COLO668 (cell line): ENCODE data around the gene KCNK13.
"Not testable (repeated sequence)": the region's sequence is repeated elsewhere in the genome, so short reads cannot be mapped to it uniquely, and the experiment has no call there.

Experiments
- DNase-seq: peaks from one replicate; lab custom pipeline; 2025; ENCODE audit not compliant: unreplicated experiment; lab: John Stamatoyannopoulos, UW

The KCNK13 gene

DNA sequence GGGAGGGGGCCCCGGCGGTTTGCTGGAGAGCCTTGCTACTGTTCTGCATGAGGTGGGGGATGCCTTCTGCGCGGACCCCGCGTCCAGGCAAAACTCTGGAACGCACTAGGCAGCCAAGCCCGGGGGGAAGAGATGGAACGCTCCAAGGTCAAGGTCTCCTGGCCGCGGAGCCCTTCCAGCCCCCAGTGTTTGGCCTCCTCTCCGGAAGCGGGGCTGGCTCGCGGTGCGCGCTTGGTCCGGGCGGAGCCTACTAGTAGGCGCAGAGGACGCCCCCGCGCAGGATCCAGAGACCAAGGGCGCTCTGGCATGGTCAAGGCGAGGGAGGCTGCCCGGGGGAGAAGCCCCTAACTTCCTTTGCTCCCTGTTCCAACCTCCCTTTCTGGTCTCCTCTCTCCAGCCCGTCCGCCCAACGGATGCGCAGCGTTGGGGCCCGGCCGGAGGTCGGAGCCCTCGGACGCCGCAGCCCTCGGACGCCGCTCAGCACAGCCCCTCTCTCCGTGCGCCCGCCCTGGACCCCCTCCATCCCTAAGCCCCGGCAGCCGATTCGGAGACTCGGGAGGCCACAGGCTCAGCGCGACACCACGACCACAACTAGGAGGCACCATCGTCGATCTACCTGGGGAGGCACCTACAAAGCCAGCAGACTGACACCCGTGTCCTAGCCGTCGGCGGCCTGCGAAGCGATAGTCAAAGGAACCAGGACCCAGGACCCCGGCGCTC is 669 bp upstream of the KCNK13 start:
- DNase-seq = peak; percentile 74

- DNase-seq = peak; percentile 88
Measured at GRCh38 chr14:90062127-90062794, 467 bp downstream of the KCNK13 start.

GRCh38 chr14:90062822-90063539 is 1.2 kb downstream of the KCNK13 start:
- no peak for DNase-seq

DNA sequence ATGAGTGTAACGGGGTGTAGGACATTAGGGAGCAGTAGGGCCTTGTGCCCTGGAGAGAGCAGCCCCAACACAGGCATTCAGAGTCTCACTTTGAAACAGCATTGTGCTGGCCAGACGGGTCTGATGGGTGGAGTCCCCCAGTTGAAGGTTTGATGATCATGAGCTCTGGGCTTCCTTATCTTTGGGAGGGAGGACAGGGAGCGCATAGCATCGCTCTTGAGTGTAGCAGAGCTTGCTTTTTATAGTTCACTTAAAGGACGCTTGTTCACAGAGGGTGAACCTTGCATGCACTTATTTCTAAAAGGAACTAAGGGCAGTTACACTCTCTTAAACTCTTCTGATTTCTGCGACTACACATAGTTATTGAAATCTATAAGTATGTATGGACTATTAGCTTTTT is 10.6 kb downstream of the KCNK13 start:
- DNase-seq = no peak

- no peak for DNase-seq
Measured at GRCh38 chr14:90079576-90079975, 17.8 kb downstream of the KCNK13 start.

DNA sequence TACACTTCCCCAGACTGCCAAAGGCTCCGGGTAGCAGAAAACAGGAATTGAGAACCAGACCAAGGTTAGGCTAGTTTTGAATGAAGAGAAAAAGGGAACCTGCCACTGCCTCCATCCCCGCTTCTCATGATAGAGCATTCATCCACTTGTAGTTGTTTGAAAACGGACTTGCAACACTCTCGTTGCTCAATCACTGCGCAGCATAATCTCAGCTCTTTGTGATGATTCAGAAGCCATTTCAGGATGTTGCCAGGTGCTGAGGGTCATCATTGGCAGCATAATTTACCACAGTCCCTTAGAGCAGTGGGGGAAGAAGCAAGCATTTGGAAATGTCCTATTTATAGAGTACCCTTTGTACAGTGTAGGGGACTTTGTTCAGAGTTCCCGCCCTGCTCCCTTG is 25.6 kb downstream of the KCNK13 start:
- no peak for DNase-seq

DNA sequence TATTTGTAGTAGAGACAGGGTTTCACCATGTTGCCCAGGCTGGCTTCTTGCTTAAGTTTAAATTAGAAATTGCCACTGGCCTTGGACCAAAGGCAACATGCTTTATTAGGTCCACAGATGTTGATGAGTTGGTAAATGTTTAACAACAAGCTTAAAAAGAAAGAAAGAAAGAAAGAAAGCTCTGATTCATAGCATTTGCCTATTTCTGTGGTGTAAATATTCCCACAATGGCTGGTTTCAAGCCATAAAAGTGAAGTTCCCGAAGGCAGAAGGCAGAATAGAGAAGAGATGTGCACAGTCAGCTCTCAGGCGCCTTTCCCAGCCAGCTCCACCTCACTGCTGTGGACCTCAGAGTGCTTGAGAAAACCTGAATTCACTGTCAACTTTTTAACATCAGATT is 26.4 kb downstream of the KCNK13 start:
- DNase-seq = no peak

DNA sequence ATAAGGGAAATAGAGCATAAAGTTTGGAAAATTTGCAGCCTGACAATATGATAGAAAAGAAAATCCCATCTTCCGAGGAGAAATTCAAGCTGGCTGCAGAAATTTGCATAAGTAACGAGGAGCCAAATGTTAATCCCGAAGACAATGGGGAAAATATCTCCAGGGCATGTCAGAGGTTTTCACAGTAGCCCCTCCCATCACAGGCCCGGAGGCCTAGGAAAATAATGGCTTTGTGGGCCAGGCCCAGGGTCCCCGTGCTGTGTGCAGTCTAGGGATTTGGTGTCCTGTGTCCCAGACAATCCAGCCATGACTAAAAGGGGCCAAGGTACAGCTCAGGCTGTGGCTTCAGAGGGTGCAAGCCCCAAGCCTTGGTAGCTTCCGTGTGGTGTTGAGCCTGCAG is 27.7 kb downstream of the KCNK13 start:
- DNase-seq = not testable (repeated sequence)

DNA sequence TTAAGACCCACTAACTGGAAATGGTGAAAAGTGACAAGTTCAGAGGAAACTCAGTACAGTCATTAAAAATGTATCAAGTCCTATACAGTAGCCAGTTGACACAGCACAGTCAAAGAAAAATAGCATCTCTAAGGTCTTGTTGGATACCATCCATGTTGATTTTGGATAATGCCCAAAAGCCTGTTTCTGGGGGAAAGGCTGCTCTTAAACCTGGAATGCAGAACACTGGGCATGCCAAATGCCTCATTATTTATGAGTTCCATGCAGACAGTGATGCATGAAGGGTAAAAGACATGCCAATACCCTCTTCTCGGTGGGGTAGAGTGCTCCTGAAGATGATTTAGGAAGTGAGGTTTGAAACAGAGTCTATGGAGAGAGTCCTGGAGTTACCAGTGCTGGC is 29.6 kb downstream of the KCNK13 start:
- DNase-seq = no peak

DNA sequence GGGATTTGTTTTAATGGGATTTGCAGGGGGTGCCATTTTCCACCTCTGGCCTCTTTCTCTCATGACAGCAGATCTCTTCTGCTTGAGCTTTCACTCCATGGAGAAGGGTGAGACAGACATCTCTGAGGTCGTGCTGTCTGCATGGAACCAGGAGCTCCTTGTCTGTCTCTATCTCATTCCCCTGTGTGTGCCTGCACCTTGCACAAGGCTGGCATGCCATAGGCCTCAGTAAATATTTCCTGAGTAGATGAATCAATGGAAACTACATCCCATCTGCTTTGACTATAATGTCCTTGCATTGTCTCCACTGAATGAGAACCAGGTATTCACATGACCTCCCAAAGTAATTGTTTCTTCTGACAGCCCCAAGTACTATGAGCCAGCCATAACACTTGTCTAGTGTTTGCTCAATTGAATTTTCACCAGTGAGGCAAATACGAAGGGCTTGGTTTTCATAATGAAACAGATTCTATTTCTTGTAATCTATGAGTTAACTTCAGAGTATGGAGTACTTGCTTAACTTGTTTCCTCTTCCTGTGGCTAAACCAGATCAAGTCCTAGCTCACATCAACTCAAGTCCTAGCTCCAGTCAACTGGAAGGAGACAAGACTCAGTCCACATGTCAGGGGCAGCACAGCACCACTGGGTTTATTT is 32.3 kb downstream of the KCNK13 start:
- DNase-seq = peak; percentile 52

DNA sequence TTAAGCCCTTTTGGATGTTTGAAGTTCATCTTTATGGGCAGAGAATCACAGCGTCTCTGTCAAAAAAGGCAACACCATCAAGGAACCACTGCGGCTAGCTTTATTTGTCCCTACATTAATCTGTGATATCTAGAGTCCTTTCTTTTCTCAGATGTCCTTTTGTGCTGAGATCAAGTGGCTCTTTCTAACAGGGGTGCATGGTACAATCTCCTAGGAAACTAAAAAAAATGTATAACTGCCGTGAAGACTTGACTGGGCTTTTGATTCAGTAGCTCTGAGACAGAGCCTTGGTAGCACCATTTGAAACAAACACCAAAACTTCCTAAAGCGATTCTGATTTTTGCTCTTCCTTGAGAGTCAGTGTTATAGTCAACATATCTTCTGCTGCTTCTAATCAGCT is 33.3 kb downstream of the KCNK13 start:
- DNase-seq = no peak

GRCh38 chr14:90096566-90096965 is 34.8 kb downstream of the KCNK13 start:
- DNase-seq = no peak

- DNase-seq = no peak
Measured at GRCh38 chr14:90103808-90104207, 42.0 kb downstream of the KCNK13 start.

GRCh38 chr14:90105756-90106155 is 44.0 kb downstream of the KCNK13 start:
- no peak for DNase-seq

DNA sequence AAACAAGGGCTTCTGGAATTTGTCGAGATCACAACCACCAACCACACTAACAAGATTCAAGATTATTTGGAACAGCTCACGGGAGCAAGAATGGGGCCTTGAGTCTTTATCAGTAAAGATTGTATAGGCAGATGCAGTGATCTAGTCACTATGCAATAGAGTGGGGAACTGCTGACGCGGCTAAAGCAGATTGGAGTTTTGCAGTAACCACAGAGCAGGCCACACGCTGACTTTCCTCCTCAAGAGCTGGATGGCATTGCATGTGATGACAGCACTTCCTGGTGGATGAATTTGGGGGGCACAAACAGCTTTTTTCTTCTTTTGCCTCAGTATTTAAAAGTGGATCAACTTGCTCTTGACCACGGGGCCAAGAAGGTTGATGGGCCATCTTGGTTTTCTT is 46.0 kb downstream of the KCNK13 start:
- no peak for DNase-seq

- peak; percentile 47 for DNase-seq
Measured at GRCh38 chr14:90109858-90110257, 48.1 kb downstream of the KCNK13 start.

DNA sequence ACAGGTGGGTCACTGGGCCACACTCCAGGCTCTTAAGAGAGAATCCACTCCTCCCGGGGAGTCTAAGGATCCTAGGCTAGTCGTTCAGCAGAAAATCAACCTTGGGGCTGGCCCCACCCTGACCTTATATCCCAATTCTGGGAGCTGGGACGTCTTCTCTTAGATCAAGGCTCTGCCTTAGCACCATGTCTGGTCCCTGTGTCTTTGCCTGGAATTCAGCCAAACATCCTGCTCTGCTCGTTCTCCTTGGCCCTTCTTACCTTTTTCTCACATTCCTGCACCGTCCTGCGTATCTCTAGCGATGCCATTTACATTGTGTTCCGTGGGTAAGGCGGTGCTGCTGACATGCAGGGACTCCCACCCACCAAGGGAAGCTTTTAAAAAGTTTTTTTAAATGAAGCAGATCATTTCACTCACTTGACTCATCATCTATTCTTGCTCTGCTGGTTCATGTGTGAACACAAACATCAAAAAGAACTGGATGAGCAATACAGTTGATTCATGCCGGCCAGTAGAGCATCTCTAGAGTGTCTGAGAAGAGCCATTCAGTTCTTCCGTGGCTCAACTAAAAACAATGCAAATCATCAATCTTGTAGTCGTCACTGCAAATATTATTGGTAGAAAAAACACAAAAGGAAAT is 50.2 kb downstream of the KCNK13 start:
- no peak for DNase-seq

DNA sequence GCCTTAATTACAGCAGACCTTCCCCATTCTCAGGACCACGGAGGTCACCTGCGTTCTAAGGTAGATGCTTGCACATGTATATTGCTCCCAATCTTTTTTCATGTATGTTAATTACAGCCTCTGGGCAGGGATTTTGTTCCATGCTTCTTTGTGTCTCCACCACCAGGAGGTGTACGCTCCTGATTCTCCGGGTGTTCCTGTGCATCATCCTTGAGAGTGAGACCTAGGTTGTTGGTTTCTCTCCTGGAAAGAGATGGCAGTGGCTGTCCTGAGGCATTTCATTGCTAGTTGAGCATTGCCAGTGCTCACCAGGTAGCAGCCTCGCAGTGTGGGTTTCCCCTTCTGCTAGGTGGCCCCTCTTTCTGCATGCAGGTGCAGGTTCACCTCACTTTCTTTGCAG is 52.8 kb downstream of the KCNK13 start:
- DNase-seq = no peak

- no peak for DNase-seq
Measured at GRCh38 chr14:90115780-90116179, 54.0 kb downstream of the KCNK13 start.

DNA sequence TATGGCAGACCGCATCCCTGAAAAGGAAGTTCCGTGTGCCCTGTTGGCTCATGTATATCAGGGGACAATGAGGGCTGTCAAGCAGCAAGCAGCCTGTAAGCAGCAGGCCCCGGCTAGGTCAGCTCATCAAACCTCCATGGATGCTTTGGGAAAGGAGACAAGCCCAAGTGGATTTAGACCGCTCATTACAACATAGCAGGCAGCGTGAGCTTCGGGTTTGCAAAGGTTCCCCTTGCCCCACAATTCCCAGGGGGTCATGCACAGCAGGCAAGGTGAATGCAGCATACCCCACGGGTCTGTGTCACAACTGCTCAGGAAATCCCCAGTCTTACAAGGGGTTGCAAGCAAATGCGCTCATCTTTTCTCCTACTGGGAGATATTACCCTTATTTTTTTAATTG is 54.6 kb downstream of the KCNK13 start:
- no peak for DNase-seq

DNA sequence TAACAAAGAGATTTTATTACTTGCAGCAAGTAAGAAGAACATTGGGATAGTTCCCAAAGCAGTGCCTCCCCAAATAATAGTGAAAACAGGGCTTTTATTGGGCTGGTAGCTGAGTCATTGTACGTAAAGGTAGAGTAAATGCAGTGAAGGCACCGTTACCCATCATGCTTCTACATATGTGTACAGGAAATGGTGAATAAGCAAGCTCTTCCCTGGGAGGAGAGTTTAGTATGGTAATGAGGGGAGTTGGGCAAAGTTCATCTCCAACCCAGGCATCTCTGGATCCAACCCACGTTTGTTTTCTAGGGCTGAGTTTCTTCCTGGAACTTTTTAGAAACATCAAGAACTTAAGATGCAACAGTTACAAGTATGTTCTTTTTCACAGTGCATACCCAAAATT is 56.2 kb downstream of the KCNK13 start:
- DNase-seq = no peak
